ENCODE results near the gene TMSB15C. TPM values are rescaled to one million over a fixed set of nuclear protein-coding genes. Genes with fewer than 3 reads are reported as not detected.
"Not testable (repeated sequence)": the region's sequence is repeated elsewhere in the genome, so short reads cannot be mapped to it uniquely, and the experiment has no call there.

TMSB15C gene
- polyA plus RNA-seq, 1 donor (not counting 4 experiments of a cell fraction or from before 2014, with no cell fraction given), result 1.5 TPM

- Histone ChIP-seq H3K9ac (ENCODE audit: control insufficient read depth, extremely low read depth, insufficient read depth, low read length) (no peak overlapping the region), H3K27me3 (ENCODE audit: control insufficient read depth, extremely low read depth, insufficient read depth, low read length) (no peaks in the 10 kb centered on the region), H3K4me3 (ENCODE audit: control insufficient read depth in 2 of 3, extremely low read depth in 1 of 3, insufficient read depth in 2 of 3, low read depth in 1 of 3, low read length in 3 of 3) (no peak overlapping the region), H3K36me3 (ENCODE audit: control insufficient read depth in 2 of 2, extremely low read depth in 1 of 2, insufficient read depth in 2 of 2, low read length in 2 of 2) (no peaks in the 10 kb centered on the region), H3K9me1 (ENCODE audit: control insufficient read depth, extremely low read depth, insufficient read depth, low read length) (no peaks in the 10 kb centered on the region), H3K4me1 (ENCODE audit: control insufficient read depth, extremely low read depth, insufficient read depth, low read length) (no peaks in the 10 kb centered on the region), H2AFZ (ENCODE audit: control insufficient read depth, low read length) (no peak overlapping the region), H3K9me3 (ENCODE audit: control insufficient read depth, low read depth, low read length) (no peaks in the 10 kb centered on the region), H3K27ac (ENCODE audit: control insufficient read depth, insufficient read depth, low read length) (no peak overlapping the region), H4K20me1 (ENCODE audit: control insufficient read depth, extremely low read depth, insufficient read depth, low read length) (no peaks in the 10 kb centered on the region), H3K4me2 (ENCODE audit: control insufficient read depth, extremely low read depth, insufficient read depth, low read depth, low read length) (no peak overlapping the region), H3K79me2 (ENCODE audit: control insufficient read depth, insufficient read depth, low read length) (no peaks in the 10 kb centered on the region)
- TF ChIP-seq EZH2 (IDR thresholded peaks at IDR 0.05; ENCODE audit: low read length), result no peak
- FAIRE-seq (no peak), DNase-seq (ENCODE audit: low read depth, low spot score) (no peak)
- dilution Hi-C loops (cut with MboI; ENCODE audit: extremely low pct_ligation_motif_present, low sequenced_read_pairs), result no loop called here
These were observed 8.0 kb upstream of the TMSB15C start for GRCh38 chrX:104084063-104084462.

GRCh38 chrX:104077854-104078253 is 1.8 kb upstream of the TMSB15C start:
- not testable (repeated sequence) for H3K27me3 ChIP-seq (ENCODE audit: control insufficient read depth, extremely low read depth, insufficient read depth, low read length)

GRCh38 chrX:104062636-104063035 is 13.4 kb downstream of the TMSB15C start:
- H3K9me1 ChIP-seq (ENCODE audit: control insufficient read depth, extremely low read depth, insufficient read depth, low read length); dilution Hi-C loops (cut with MboI; ENCODE audit: extremely low pct_ligation_motif_present, low sequenced_read_pairs); H3K9ac ChIP-seq (ENCODE audit: control insufficient read depth, extremely low read depth, insufficient read depth, low read length); H3K9me3 ChIP-seq (ENCODE audit: control insufficient read depth, low read depth, low read length); H3K4me1 ChIP-seq (ENCODE audit: control insufficient read depth, extremely low read depth, insufficient read depth, low read length); H2AFZ ChIP-seq (ENCODE audit: control insufficient read depth, low read length); H4K20me1 ChIP-seq (ENCODE audit: control insufficient read depth, extremely low read depth, insufficient read depth, low read length); H3K4me3 ChIP-seq (ENCODE audit: control insufficient read depth in 2 of 3, extremely low read depth in 1 of 3, insufficient read depth in 2 of 3, low read depth in 1 of 3, low read length in 3 of 3); DNase-seq (ENCODE audit: low read depth, low spot score); H3K79me2 ChIP-seq (ENCODE audit: control insufficient read depth, insufficient read depth, low read length); H3K27ac ChIP-seq (ENCODE audit: control insufficient read depth, insufficient read depth, low read length); H3K27me3 ChIP-seq (ENCODE audit: control insufficient read depth, extremely low read depth, insufficient read depth, low read length); H3K36me3 ChIP-seq (ENCODE audit: control insufficient read depth in 2 of 2, extremely low read depth in 1 of 2, insufficient read depth in 2 of 2, low read length in 2 of 2); H3K4me2 ChIP-seq (ENCODE audit: control insufficient read depth, extremely low read depth, insufficient read depth, low read depth, low read length); FAIRE-seq: not testable (repeated sequence)

More at GRCh38 chrX:104077854-104078253, 1.8 kb upstream of the TMSB15C start:
- H3K9me3 ChIP-seq (ENCODE audit: control insufficient read depth, low read depth, low read length); dilution Hi-C loops (cut with MboI; ENCODE audit: extremely low pct_ligation_motif_present, low sequenced_read_pairs); DNase-seq (ENCODE audit: low read depth, low spot score); H3K9ac ChIP-seq (ENCODE audit: control insufficient read depth, extremely low read depth, insufficient read depth, low read length); FAIRE-seq; H2AFZ ChIP-seq (ENCODE audit: control insufficient read depth, low read length); H3K4me3 ChIP-seq (ENCODE audit: control insufficient read depth in 2 of 3, extremely low read depth in 1 of 3, insufficient read depth in 2 of 3, low read depth in 1 of 3, low read length in 3 of 3); H3K36me3 ChIP-seq (ENCODE audit: control insufficient read depth in 2 of 2, extremely low read depth in 1 of 2, insufficient read depth in 2 of 2, low read length in 2 of 2); H4K20me1 ChIP-seq (ENCODE audit: control insufficient read depth, extremely low read depth, insufficient read depth, low read length); H3K4me2 ChIP-seq (ENCODE audit: control insufficient read depth, extremely low read depth, insufficient read depth, low read depth, low read length); H3K27ac ChIP-seq (ENCODE audit: control insufficient read depth, insufficient read depth, low read length); H3K79me2 ChIP-seq (ENCODE audit: control insufficient read depth, insufficient read depth, low read length); H3K4me1 ChIP-seq (ENCODE audit: control insufficient read depth, extremely low read depth, insufficient read depth, low read length); H3K9me1 ChIP-seq (ENCODE audit: control insufficient read depth, extremely low read depth, insufficient read depth, low read length): not testable (repeated sequence)

GRCh38 chrX:104054956-104055355 is 21.1 kb downstream of the TMSB15C start:
- H3K9me3 ChIP-seq (ENCODE audit: control insufficient read depth, low read depth, low read length); H3K79me2 ChIP-seq (ENCODE audit: control insufficient read depth, insufficient read depth, low read length); FAIRE-seq; H3K4me2 ChIP-seq (ENCODE audit: control insufficient read depth, extremely low read depth, insufficient read depth, low read depth, low read length); H2AFZ ChIP-seq (ENCODE audit: control insufficient read depth, low read length); H3K4me3 ChIP-seq (ENCODE audit: control insufficient read depth in 2 of 3, extremely low read depth in 1 of 3, insufficient read depth in 2 of 3, low read depth in 1 of 3, low read length in 3 of 3); dilution Hi-C loops (cut with MboI; ENCODE audit: extremely low pct_ligation_motif_present, low sequenced_read_pairs); DNase-seq (ENCODE audit: low read depth, low spot score); H3K9ac ChIP-seq (ENCODE audit: control insufficient read depth, extremely low read depth, insufficient read depth, low read length); H3K4me1 ChIP-seq (ENCODE audit: control insufficient read depth, extremely low read depth, insufficient read depth, low read length); H4K20me1 ChIP-seq (ENCODE audit: control insufficient read depth, extremely low read depth, insufficient read depth, low read length); H3K27ac ChIP-seq (ENCODE audit: control insufficient read depth, insufficient read depth, low read length); H3K27me3 ChIP-seq (ENCODE audit: control insufficient read depth, extremely low read depth, insufficient read depth, low read length); H3K9me1 ChIP-seq (ENCODE audit: control insufficient read depth, extremely low read depth, insufficient read depth, low read length); H3K36me3 ChIP-seq (ENCODE audit: control insufficient read depth in 2 of 2, extremely low read depth in 1 of 2, insufficient read depth in 2 of 2, low read length in 2 of 2): not testable (repeated sequence)
